Measurements from ENCODE around the gene ZC3H12D.

The ZC3H12D gene

DNA sequence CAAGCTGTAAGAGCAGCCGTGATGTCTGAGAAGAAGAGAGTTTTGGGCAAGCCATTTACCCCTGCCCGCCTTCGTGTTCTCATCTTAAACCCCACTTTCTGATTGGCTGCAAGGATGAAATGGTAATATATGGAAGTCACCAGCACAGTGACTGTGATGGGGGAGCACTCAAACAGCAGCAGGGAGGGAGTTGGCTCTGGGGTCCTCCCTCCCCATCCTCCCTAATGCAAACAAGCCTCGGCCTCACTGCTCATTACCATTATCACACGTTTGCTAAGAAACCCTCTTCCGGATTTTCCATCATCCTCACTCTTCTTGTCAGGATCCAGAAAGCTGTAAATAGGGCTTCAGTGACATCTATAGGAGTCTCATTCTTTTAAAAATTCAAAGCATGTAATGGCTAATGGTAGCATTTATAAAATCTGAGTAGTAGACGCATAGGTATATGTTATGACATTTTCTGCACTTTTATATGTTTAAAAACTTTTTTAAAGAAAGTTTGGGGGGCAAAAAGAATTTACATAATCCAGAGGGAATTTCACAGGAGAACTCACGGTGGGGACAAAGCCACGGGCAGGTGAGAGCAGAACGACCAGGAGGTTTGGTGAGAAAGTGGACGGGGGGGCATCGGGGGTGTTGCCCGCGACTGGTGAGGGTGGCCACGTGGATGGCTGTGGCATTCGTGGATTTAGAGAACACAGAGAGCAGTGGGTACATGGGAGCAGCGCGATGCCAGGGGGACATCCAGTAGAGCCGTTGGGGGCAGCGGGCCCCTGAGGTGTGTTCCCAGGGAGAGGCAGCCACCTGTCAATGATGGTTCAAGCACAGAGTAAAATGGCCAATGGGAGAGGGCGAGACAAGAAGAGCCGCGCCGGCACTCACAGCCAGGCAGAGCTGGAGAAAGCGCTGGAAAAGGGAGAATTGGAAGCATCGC, 55.1 kb downstream of the ZC3H12D start:
- no peak overlapping the region for H3K4me3 ChIP-seq (ENCODE audit: low read depth, low read length)
- TF ChIP-seq, protein P1, sequence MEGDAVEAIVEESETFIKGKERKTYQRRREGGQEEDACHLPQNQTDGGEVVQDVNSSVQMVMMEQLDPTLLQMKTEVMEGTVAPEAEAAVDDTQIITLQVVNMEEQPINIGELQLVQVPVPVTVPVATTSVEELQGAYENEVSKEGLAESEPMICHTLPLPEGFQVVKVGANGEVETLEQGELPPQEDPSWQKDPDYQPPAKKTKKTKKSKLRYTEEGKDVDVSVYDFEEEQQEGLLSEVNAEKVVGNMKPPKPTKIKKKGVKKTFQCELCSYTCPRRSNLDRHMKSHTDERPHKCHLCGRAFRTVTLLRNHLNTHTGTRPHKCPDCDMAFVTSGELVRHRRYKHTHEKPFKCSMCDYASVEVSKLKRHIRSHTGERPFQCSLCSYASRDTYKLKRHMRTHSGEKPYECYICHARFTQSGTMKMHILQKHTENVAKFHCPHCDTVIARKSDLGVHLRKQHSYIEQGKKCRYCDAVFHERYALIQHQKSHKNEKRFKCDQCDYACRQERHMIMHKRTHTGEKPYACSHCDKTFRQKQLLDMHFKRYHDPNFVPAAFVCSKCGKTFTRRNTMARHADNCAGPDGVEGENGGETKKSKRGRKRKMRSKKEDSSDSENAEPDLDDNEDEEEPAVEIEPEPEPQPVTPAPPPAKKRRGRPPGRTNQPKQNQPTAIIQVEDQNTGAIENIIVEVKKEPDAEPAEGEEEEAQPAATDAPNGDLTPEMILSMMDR (IDR thresholded peaks at IDR 0.05; ENCODE audit: low read depth, low read length) = no peak
- DNase-seq (ENCODE audit: low read depth, low spot score) = no peak
- in situ Hi-C loops (cut with HindIII; ENCODE audit: low sequenced_read_pairs) = loop anchor here (25.0 kb wide), 1 partner anchor 342 kb away; no protein-coding TSS in a partner anchor

- no peak overlapping the region for H3K4me3 ChIP-seq (ENCODE audit: low read depth, low read length)
- TF ChIP-seq, protein P1 (IDR thresholded peaks at IDR 0.05; ENCODE audit: low read depth, low read length) = no peak
- no peak for DNase-seq (ENCODE audit: low read depth, low spot score)
- in situ Hi-C loops (cut with HindIII; ENCODE audit: low sequenced_read_pairs) = loop anchor here (25.0 kb wide), 1 partner anchor 341 kb away; no protein-coding TSS in a partner anchor
Measured at GRCh38 chr6:149428606-149429005, 56.2 kb downstream of the ZC3H12D start.

GRCh38 chr6:149425754-149426153, 59.1 kb downstream of the ZC3H12D start:
- TF ChIP-seq, protein P1 (IDR thresholded peaks at IDR 0.05; ENCODE audit: low read depth, low read length) = no peak
- no peak overlapping the region for H3K4me3 ChIP-seq (ENCODE audit: low read depth, low read length)
- in situ Hi-C loops (cut with HindIII; ENCODE audit: low sequenced_read_pairs) = loop anchor here (25.0 kb wide), 1 partner anchor 338 kb away; no protein-coding TSS in a partner anchor
- no peak for DNase-seq (ENCODE audit: low read depth, low spot score)

GRCh38 chr6:149425224-149425623, 59.6 kb downstream of the ZC3H12D start:
- in situ Hi-C loops (cut with HindIII; ENCODE audit: low sequenced_read_pairs) = loop anchor here (25.0 kb wide), 1 partner anchor 338 kb away; no protein-coding TSS in a partner anchor
- no peak for DNase-seq (ENCODE audit: low read depth, low spot score)
- TF ChIP-seq, protein P1 (IDR thresholded peaks at IDR 0.05; ENCODE audit: low read depth, low read length) = no peak
- no peak overlapping the region for H3K4me3 ChIP-seq (ENCODE audit: low read depth, low read length)

DNA sequence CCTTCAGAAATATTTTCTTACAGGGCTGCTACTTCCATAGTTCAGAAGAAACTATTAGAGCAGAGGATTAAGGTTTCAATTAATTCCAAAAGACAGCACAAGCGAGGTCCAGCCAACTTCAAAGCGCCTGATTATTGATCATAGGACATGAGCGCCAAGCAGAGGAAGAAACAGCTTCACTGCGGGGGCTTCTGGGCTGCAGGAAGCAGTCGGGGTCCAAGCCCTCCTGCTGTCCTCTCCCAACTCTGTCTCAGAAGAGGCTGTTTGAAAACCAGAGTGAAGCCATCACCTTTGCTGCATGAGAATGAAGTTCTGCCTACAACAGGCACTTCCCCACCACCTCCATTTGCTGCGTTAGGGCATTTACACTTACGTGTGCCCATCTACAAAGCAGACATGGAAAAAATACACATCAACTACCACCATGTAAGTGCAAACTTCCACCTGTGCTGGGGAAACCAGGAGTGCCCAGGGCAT, 60.8 kb downstream of the ZC3H12D start:
- no peak overlapping the region for H3K4me3 ChIP-seq (ENCODE audit: low read depth, low read length)
- TF ChIP-seq, protein P1 (IDR thresholded peaks at IDR 0.05; ENCODE audit: low read depth, low read length) = no peak
- in situ Hi-C loops (cut with HindIII; ENCODE audit: low sequenced_read_pairs) = loop anchor here (25.0 kb wide), 1 partner anchor 88 kb away; no protein-coding TSS in a partner anchor
- DNase-seq (ENCODE audit: low read depth, low spot score) = no peak

DNA sequence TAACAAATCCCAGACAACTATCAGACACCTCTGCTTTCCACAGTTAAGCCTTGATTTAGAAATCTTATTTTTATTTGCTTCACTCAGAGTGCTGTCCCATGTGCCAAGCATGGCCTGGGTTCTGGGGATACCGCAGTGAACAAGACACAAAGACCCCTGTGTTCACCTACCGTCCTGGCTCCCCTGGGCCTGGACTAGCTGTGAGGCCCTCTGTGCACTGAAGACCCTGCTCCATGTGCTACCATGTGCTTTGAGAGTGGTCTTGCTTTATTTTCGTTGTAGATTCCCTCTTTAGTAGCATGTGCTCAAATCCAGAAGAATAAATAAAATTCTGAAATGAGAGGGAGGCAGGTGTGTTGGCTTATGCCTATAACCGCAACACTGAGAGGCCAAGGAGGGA, 62.2 kb downstream of the ZC3H12D start:
- TF ChIP-seq, protein P1 (IDR thresholded peaks at IDR 0.05; ENCODE audit: low read depth, low read length) = no peak
- in situ Hi-C loops (cut with HindIII; ENCODE audit: low sequenced_read_pairs) = loop anchor here (25.0 kb wide), 1 partner anchor 90 kb away; no protein-coding TSS in a partner anchor
- no peak overlapping the region for H3K4me3 ChIP-seq (ENCODE audit: low read depth, low read length)
- no peak for DNase-seq (ENCODE audit: low read depth, low spot score)
